H1 (cell line): ENCODE measurements around the gene KCNQ1. TPM values are rescaled to one million over a fixed set of nuclear protein-coding genes. Genes with fewer than 3 reads are reported as not detected.

Experiments
- KDM5A ChIP-seq: fragments of 200-600 bp; IDR thresholded peaks from 2 replicates; pipeline ENCODE4 v1.7.1; 2012; ENCODE audit warnings: mild to moderate bottlenecking, low read length, inconsistent platforms, mixed read lengths
- TEAD4 ChIP-seq: IDR thresholded peaks from 2 replicates; pipeline ENCODE4 v1.6.1; 2012; ENCODE audit warnings: low read depth, low read length, inconsistent platforms, mixed read lengths
- YY1 ChIP-seq: IDR thresholded peaks from 2 replicates; pipeline ENCODE4 v1.6.1; 2011; ENCODE audit warnings: low read depth, mild to moderate bottlenecking, low read length
- polyA plus RNA-seq, 7 experiments: library from polyadenylated mRNA; depleted of rRNA in 3 of 7; stranded (reverse) in 5 of 7; unstranded in 2 of 7; fragments of >200 nt in 5 of 7; fragments of 200-250 nt in 2 of 7; gene quantifications; 1 replicate in 5 of 7; 2 replicates in 1 of 7; 4 replicates in 1 of 7; pipeline versions ENCODE4 v1.2.1 to v1.2.3, GENCODE V29; 2011 to 2013; ENCODE audit warnings: missing spikeins in 2 of 7, mixed read lengths in 2 of 7
- total RNA-seq: library from RNA; stranded (reverse); fragmentation: NEBNext Ultra II Directional; extraction: Animal tissue kit (Norgen Biotek cat#: 25700); gene quantifications from 2 replicates; pipeline ENCODE4 v1.2.1, GENCODE V29; 2021
- TF ChIP-seq, protein P1 (sequence below): IDR thresholded peaks from 2 replicates; pipeline ENCODE4 v1.6.1; 2011; ENCODE audit warnings: low read depth, mild to moderate bottlenecking, low read length; ENCODE audit not compliant: insufficient read depth

KCNQ1 gene
- total and polyA plus RNA-seq, 2 of the 8 experiments (the other 6 are each of a cell fraction or from before 2014, with no cell fraction given), result 1.9 to 2.0 TPM

DNA sequence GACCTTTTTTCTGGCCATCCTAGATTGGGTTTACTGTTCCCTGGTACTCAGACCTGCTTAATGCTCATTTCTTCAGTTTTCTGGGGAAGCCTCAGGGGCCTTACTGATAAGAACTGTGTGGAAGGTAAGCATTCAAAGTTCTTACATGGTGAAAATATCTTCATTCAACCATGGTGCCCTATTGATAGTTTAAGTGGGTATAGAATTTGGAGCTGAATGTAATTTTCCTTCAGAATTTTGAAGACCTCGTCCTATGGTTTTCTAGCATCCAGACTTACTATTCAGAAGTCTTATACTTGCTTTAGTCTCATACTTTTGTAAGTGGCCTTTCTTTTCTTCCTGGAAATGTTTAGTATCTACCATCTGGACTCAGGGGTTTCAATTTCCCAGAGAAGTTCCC, 365.0 kb downstream of the KCNQ1 start (continued):
- TF ChIP-seq, protein P1, sequence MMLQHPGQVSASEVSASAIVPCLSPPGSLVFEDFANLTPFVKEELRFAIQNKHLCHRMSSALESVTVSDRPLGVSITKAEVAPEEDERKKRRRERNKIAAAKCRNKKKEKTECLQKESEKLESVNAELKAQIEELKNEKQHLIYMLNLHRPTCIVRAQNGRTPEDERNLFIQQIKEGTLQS, result no peak
- TF ChIP-seq TEAD4, result no peak
- TF ChIP-seq KDM5A, result no peak
- no peak for TF ChIP-seq YY1
